Measurements from ENCODE around the gene ERN1.

Gene ERN1

DNA sequence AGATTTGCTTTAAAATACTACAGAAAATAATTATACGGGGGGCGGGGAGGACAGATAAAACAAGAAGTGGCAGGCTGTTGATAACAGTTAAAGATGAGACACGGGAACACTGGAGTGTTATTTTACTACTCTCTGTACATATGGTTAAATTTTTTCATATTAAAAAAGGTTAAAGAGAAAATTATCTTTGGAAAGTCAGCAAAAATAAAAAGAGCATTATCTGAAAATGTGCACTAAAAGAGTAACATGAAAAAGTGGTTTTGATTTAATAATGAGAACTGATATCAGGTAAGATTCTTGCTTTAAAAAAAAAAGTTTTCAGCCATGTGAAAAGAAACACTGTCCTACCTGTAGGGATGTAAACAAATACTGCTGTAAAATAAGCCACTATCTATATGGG is 46.9 kb downstream of the ERN1 start:
- no peak for DNase-seq

DNA sequence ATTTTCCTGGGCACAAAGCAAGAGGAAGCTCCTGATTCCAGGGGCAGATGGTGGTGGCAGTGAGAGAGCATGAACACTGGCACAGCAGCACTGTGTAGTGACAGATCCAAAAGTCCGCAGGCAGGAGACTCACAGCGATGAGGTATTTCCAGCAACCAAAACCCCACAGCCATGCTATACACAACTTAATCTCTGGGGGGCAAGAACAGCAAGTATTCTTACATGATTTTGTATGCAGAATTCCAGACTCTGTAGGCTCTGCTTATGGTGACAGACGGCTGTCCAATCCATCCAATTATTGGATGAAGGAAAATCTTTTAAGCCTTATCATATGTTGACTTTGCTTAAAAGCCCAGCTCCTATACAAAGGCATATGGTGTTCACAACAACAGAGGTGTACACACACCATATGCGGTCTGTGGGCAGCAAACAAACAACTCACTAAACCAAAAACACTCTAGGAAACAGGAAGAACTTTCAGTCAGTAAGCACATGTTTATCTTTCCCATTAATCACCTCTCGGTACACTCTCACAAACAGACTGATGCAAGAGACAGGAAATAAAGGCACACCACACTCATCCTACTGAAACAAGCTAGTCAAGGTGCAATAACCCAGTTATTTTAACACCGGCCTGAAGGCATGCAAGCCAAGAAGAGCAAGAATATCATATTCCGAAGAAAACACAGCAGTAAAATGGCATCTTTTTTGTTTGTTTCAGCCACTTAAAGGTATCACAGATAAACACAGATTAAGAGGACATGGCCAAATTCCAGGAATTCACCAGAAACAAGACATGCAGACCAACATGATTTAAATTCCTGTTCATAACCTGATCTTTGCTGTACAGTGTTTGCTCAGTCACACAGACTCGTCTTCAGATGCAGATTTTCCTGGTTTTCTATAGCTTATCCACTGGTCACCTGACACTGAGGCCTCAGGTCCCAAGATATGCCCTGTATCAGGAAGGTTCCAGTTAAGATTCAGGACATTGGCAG is 47.8 kb downstream of the ERN1 start:
- DNase-seq = no peak

DNA sequence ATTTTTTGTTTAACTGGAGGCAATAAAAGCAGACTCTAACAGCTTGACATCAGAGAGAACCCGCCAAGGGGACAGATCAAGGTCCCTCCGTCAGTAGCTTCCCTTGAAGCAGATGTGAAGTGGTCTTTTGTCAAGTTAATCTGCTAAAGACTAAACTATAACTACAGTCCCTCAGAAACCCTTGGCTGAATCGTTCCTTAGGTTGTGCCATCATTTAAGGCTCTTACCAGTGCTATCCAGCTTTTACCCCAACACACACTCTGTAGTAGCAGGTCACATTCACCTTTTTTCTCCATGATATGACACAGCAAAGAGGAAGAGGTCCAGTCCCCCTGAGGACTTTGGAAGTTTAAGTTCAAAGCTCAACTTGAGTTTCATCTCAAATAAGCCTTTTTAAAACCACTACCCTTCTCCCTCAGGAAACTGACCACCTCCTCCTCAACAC is 49.7 kb downstream of the ERN1 start:
- DNase-seq = no peak

DNA sequence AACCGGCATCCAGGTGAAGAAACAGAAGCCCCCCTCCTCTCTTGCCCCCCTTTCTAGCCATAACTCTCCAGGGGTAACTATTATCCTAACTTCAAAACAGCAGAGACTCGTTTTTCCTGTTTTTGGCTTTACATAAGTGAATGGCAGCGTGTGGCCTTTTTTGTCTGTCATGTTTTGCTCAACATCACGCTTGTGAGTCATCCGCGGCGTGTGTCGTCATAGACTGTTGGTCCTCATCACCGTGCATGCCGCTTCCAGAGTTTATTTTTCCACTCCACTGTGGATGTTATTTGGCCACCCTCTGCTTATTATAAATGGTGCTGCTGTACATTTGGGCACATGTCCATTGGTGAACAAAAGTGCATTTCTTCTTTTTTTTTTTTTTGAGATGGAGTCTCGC is 52.6 kb downstream of the ERN1 start:
- DNase-seq = no peak

DNA sequence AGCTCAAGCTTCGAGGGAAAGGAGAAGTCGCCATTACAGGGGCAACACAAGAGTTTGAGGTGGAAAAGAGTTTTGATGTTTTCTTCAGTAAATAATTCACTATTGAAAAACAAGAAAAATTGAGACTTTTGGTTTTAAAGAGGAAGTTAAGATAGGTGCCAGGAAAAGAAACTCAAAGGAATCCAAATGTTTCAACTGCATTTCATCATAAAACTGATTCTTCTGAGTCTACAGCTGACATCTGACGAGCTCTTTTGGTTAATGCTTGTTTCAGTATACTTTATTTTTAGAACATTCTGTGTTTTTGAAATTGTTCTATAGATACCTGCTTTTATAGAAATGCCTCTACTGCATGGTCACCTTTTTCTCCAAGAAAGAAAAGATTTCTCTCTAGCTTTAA is 54.0 kb downstream of the ERN1 start:
- no peak for DNase-seq

DNA sequence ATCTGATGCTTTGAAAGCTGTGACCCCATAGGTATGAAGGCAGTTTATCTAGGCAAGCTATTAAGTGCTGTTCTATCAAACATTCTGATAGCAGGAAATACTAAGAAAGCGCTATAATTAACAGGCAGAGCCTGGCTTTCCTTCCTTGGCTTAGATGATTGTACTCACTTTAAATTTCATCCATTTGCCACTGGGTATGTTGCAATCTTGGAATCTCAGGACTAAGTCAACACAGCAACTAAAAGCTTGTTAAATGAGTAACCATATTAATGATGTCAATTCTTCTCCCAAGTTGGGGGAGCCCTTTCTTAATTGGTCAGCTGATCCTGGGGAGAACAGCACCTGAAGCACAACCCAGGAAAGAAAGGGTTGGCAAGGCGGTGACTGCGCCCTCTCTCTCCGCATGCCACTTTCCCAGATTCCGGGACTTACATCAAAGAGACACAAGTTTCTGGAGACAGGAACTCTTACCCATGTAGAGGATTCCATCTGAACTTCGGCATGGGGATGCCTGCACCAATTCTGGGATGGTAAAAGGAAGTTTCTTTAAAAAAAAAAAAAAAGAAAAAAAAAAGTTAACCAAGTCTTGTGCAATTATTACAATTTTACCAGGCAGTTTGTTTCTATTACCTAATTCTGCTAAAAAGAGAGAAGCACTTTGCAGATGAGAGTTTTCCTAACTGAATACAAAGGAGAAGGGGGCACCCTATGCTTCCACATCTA is 55.1 kb downstream of the ERN1 start:
- DNase-seq = no peak

DNA sequence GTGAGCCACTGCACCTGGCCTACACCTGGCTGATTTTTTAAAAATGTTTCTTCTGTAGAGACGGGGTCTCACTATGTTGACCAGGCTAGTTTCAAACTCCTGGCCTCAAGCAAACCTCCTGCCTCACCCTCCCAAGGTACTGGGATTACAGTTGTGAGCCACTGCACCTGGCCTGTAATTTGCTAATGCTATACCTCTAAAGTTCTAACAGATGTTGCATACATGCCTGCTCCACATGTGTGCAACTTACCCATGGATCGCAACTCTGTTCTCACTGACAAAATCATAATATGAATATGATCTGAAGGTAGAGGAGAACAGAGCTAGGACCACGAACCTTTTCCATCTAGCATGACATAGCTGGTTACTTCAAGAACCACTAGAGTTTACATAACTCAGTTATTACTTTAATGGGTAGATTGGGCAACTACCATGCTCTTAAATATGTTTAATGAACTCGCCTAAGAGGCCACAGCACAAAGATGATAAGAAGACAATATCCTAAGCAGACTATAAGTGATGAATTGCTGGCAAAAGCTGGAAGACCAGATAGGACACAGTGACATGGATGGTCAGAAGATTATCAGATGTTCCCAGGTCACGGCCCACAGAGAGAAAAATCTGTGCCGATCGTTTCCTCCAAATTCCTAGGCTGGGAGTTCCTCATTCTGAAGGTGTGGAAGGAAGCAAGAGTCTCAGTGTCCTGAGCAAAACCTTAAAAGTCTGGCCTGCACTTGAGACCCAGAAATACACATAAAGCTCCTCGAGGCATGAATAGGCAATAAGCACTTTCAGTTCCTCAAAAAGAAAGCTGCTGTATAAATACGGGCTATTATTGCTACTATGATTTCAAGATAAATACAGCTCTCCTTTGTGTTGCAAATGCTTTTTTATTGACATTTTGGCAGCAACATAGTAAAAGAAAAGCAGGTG is 55.9 kb downstream of the ERN1 start:
- DNase-seq = no peak

DNA sequence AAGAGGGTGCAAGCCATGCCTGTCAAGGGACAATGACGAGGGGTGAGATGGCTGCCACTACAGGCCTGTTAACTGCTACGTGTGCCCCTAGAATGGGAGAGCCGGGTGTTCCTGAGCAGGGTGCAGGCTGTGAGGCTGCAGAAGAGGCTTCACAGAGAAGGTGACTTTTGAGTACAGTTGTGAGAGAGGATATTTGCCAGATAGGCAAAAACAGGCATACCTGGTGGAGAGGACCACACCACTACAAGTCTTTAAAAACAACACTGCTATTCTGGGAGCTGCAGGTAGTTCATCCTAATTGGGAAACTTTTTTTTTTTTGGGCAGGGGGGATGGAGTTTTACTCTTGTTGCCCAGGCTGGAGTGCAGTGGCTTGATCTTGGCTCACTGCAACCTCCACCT is 58.8 kb downstream of the ERN1 start:
- no peak for DNase-seq

DNA sequence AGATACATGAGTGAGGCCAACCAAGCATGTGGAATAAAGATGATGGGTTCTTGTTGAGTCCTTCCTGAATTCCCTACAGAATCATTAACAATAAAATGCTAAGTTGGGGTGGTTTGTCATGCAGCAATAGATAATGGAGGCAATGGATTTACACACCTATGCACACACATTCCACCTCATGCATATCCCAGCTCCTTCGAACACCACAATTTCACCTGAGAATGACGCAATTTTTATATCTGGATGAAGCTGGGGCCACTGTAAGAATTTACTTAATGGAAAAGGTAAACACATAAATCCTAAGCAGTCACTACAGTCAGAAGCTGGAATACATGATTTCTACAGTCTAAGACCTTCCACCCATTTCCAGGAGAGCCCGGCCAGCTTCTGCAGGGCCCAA is 59.7 kb downstream of the ERN1 start:
- DNase-seq = no peak

DNA sequence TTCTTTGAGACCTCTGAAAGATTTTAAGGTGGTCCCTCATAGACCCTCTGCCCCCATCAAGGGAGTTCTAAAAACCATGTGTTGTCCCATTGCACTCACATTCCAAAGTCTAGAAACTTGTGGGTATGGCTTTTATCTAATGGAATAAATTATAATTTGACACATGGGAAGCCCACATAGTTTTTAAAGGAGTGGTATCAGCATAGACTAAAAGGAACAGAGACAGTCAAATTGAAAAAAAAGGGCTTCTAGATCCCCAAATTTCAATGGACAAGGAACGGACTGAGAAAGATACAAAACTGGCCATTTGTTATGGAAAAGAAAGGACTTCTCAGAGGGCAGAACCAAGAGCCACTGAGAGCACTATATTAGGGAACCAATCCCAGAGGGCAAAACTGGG is 60.8 kb downstream of the ERN1 start:
- no peak for DNase-seq

DNA sequence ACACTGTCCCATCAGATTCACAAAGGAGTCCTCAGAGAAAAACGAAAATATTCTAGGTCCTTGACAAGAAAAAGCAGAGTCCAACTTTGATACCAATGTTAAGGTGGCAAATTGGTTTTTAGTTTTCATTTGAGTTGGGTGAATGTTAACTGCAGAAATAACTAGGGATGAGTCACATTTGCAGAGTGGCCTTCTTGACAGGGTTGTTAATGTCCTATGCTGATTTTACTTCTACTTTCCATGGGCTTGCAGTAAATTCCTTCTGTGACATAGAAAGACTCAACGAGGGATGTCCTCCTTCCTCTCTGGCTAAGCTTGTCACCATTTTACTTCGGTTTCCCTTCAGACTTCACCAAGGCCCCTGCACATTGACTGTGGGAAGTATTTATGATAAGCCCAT is 62.3 kb downstream of the ERN1 start:
- no peak for DNase-seq

DNA sequence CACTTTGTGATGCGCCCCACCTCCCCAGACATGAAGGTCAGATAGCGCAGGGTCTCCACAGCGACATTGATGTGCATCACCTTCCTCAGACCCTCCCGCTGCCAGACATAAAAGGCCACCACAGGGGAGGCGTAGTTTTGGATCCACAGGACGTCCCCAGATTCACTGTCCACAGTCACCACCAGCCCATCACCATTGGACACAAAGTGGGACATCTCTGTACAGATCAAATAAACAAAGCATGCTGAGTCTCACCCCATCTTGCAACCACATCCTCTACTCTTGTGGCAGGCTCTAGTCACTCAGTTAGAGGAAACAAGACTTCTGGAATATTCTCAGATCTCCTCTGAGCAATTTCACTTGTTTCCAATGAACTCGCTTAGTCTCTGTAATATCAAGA is 63.2 kb downstream of the ERN1 start:
- DNase-seq = no peak

DNA sequence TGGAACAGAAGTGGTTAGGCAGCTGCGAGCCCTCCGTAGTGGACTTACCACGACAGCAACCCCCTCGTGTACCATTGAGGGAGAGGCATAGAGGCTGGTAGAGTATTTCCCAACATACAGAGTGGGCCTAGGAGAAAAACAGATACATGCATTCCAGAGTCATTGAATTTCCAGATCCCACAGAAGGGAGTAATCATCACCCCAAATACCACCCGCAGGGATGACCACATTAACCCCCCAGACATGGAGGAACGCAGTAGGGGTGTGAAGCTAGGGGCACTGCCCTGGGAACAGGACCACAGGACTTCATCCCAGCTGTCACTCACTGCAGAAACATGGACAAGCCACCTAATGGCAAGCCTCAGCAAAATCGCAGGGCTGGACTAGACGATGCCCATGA is 64.8 kb downstream of the ERN1 start:
- no peak for DNase-seq

DNA sequence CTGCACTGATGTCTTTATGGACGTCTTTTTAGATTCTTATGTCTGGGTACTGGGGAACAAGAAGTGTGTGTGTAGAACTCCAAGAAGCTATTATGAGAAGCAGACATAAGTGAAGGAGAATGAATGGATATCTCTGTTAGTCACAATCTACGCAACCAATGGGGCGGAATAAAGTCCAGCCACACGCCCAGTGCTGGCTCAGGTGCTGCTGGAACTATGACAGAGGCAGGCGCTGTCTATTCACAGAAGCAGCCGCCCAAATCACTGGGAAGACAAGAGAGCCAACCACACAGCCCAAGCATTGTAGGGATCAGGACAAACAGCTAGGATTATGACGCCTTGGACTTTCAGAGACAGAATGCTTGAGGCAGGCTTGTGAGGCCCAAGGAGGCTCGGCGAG is 65.6 kb downstream of the ERN1 start:
- DNase-seq = no peak

DNA sequence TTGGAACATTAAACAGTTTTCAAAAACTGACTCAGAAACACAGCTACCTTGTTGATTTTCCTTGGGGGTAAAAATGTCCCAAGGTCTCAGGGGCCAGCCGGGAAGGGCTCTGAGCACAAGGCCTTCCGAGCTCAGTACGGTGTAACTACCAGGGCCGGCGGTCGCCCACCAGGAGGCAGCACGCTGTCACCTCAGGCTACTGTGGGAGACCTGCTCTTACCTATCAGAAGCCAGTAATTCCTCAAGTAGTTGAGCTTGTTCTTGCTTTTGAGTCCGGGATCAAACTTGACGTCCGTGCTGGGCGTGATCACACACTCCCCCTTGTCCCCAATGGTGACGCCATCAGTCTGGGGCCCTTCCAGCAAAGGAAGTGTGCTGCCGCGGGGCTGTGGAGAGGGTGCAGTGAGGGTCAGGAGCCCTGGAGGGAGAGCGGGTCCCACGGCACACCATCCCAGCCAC is 66.1 kb downstream of the ERN1 start:
- DNase-seq = peak; percentile 70

DNA sequence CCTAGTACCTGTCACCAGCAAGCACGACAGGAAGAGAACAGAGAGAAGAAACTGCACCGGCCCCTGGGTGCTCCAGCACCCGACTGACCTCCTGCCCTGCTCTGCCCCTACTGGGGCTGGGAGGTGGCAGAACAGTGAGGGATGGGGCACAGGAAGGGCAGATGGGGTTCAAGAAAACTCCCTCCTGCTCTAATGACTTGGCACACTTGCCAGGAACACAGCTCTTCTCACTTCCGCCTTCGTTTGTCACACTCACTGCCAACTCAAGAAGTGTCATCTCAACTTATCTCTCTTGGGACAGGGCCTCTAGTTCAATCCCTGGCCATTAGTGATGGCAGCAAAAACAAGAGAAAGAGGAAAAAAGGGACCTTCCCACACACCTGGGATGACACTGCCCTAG is 66.9 kb downstream of the ERN1 start:
- DNase-seq = no peak

DNA sequence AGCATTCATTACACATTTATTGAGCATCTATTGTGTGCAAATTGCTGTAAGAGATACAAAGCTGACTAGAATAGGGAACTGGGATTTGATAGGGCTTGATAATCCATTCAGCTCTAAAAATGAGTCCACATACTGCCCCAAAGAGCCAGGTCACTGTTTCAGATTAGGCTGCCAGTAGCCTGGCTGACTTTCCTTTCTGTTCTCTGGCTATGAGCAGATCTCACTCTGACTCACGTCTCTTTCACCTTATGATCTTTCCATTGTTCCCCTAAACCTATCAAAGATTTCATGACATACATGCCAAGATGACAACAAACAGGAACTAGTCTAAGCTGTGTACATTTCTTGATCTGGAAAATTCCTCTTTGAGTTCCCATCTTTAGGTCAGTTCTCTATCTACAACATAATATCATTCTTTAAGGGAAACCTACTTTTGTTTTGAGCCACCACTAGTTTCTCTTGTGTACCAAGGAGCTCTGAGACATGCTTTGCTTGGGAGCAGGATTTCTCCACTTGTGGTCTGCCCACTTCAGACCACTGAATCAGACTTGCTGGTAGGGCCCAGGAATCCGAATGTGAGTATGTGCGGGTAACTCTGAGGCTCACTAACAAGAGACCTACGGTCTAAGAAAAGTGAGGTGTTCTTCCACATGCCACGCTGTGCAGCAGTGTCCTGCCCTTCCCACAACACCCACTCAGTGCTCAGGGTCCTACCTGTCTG is 68.6 kb downstream of the ERN1 start:
- DNase-seq = no peak

DNA sequence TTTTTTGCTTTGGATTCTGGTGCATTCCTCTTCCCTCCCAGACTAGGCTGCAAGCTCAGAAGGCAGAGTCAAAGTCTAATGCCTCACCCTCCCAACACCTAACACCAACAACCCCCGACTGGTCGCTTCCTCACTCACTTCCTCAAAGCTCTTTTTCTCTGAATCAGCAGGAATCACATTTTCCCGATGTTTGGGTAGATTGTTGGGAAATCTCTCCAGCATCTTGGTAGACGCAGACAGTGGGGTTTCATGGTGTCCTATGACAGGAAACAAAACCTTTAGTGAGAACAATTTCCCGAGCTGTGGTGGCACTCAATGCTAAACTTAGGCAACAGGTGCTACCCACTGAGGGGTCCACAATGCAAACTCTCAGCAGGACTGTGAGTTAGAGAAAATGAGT is 69.6 kb downstream of the ERN1 start:
- no peak for DNase-seq

DNA sequence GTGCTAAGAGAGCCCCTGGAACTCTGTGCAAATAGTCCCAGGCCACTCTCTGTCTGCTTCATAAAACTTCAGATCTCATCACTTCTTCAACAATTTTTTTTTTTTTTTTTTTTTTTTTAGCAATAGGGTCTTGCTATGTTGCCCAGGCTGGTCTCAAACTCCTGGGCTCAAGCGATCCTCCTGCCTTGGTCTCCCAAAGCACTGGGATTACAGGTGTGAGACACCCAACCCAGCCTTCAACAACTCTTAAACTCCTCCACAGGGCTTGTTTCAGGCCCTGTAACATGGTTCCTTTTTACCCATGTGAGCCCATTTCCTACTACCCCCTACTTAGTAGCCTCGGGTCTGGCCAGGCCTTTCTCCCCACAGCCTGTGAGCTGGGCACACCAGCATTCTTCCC is 70.2 kb downstream of the ERN1 start:
- no peak for DNase-seq

DNA sequence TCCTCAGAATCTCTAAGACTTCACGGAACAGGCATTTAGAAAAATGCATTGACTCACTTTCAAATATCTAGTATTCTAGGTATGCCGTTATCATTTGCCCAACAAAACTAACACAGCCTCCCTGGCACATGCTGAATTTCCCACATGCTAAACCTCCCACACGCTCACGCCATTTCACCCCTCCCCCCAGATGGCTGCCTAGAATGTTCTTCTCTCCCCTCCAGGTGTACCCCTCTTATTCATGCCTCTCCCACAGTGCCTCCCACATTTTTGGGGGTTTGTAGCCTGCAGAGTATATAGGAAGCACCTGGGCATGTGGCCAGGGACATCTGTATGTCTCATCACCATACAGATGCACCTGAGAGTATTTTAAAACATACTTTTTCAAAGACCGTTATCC is 71.3 kb downstream of the ERN1 start:
- no peak for DNase-seq

DNA sequence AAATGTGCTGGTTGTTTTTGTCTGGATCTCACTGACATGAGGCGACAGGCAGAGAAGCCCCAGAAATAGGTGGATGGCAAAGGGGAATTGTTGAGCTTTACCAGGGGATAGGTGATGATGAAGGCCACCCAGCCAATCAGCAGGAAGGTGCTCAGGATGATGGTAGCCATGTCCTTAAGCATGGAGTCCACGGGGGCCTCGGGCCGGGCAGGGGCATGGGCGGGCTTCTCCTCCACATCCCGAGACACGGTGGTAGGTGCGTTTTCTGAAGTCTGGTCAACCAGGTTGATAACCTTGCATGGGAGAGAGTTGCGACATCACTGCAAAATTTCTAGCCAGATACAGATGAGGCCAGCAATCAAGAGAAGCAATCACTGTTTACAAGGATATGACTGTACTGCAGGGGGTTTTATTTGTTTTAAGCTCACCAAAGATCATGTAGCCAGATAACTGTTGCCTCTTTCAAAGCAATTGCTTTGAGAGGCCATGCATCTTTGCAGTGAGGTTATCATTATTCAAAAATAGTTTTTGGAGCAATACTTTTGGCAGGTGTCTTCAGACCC is 72.2 kb downstream of the ERN1 start:
- DNase-seq = no peak
